Body of pancreas (tissue), 4 donors: ENCODE data around the gene KIAA0825. TPM values are rescaled to one million over a fixed set of nuclear protein-coding genes. Genes with fewer than 3 reads are reported as not detected.

Experiments used
- ATAC-seq: fragments of 150-250 bp; one replicate; pipeline ENCODE4 v1.9.1; 2016
- DNase-seq, 4 donors: peaks; one replicate each; pipeline ENCODE4 v3.0.0-alpha.2; 2019
- H3K27ac ChIP-seq, 4 donors: fragments of 200-600 bp; sonication (generic); 1 replicate in 3 of 4; 2 replicates in 1 of 4; pipeline versions ENCODE4 v1.5.1 to v1.6.1; 2016 to 2019; ENCODE audit warnings: mild to moderate bottlenecking in 1 of 4, mixed read lengths in 1 of 4, moderate library complexity in 1 of 4
- H3K27me3 ChIP-seq, 2 donors: fragments of 200-600 bp; sonication (generic); one replicate each; pipeline ENCODE4 v1.6.0; 2016; ENCODE audit warnings: mild to moderate bottlenecking in 1 of 2
- H3K36me3 ChIP-seq, 2 donors: fragments of 200-600 bp; sonication (generic); replicated peaks in 1 of 2; 2 replicates each; pipeline ENCODE4 v1.5.1; 2016; ENCODE audit warnings: low read depth in 2 of 2; ENCODE audit not compliant: insufficient read depth in 1 of 2
- H3K4me1 ChIP-seq: fragments of 200-600 bp; sonication (generic); one replicate; pipeline ENCODE4 v1.6.0; 2016
- H3K4me3 ChIP-seq, 2 donors: fragments of 200-600 bp; sonication (generic); 1 replicate in 1 of 2; 2 replicates in 1 of 2; pipeline ENCODE4 v1.5.1; 2016 to 2019
- H3K9me3 ChIP-seq, 3 donors: fragments of 200-600 bp; sonication (generic); 1 replicate in 2 of 3; 2 replicates in 1 of 3; pipeline ENCODE4 v1.5.1; 2016
- POLR2A ChIP-seq, 3 donors: fragments of 450-650 bp; IDR thresholded peaks; one replicate each; pipeline ENCODE4 v1.6.1; 2016; ENCODE audit warnings: antibody characterized with exemption in 3 of 3, mild to moderate bottlenecking in 2 of 3
- WGBS, 2 donors: methylation state at CpG; one replicate each; pipeline ENCODE4 v1.1.5; 2017; 5-methylcytosine and 5-hydroxymethylcytosine counted together
- intact Hi-C: fragments of 100-400 bp; cut with DNase I; formaldehyde crosslinking; loops from one replicate; pipeline ENCODE4 v1.15.1; 2023
- total RNA-seq, 2 donors: library from RNA; depleted of rRNA; stranded (reverse); fragments of >200 nt; gene quantifications; one replicate each; pipeline ENCODE4 v1.1.0, GENCODE V29; 2016
- TF ChIP-seq, protein P1 (sequence below), 7 experiments: fragments of 450-650 bp in 4 of 7; fragments of 200-600 bp in 3 of 7; sonication (generic) in 3 of 7; IDR thresholded peaks; one replicate each; pipeline ENCODE4 v1.5.1; 2016 to 2019; ENCODE audit warnings: antibody characterized with exemption in 7 of 7

The KIAA0825 gene
- total RNA-seq, 2 donors from 2014 or later: 5.7 to 6.6 TPM

GRCh38 chr5:94268226-94268625 lies 350.2 kb downstream of the KIAA0825 start:
- peaks cover 0 to 4% (median 0%) of the 10 kb centered on the region in 3 donors for H3K9me3 ChIP-seq
- WGBS, 2 donors: 79 to 99% methylated on average over 3 of the region's 3 CpGs
- no peak for TF ChIP-seq POLR2A (IDR thresholded peaks at IDR 0.05)
- TF ChIP-seq, protein P1, sequence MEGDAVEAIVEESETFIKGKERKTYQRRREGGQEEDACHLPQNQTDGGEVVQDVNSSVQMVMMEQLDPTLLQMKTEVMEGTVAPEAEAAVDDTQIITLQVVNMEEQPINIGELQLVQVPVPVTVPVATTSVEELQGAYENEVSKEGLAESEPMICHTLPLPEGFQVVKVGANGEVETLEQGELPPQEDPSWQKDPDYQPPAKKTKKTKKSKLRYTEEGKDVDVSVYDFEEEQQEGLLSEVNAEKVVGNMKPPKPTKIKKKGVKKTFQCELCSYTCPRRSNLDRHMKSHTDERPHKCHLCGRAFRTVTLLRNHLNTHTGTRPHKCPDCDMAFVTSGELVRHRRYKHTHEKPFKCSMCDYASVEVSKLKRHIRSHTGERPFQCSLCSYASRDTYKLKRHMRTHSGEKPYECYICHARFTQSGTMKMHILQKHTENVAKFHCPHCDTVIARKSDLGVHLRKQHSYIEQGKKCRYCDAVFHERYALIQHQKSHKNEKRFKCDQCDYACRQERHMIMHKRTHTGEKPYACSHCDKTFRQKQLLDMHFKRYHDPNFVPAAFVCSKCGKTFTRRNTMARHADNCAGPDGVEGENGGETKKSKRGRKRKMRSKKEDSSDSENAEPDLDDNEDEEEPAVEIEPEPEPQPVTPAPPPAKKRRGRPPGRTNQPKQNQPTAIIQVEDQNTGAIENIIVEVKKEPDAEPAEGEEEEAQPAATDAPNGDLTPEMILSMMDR (IDR thresholded peaks at IDR 0.05): no peak
- H3K27me3 ChIP-seq: no peaks in the 10 kb centered on the region
- H3K4me3 ChIP-seq: no peak overlapping the region
- H3K4me1 ChIP-seq: no peaks in the 10 kb centered on the region
- no peak overlapping the region for H3K27ac ChIP-seq
- no peak for ATAC-seq
- intact Hi-C loops: no loop called here
- no peaks in the 10 kb centered on the region for H3K36me3 ChIP-seq
- DNase-seq: no peak

GRCh38 chr5:94267350-94267899 lies 351.0 kb downstream of the KIAA0825 start:
- H3K4me1 ChIP-seq: no peaks in the 10 kb centered on the region
- DNase-seq (no peak), ATAC-seq (no peak)
- TF ChIP-seq, protein P1 (IDR thresholded peaks at IDR 0.05): no peak
- no peak for TF ChIP-seq POLR2A (IDR thresholded peaks at IDR 0.05)
- H3K27me3 ChIP-seq: no peaks in the 10 kb centered on the region
- no peaks in the 10 kb centered on the region for H3K36me3 ChIP-seq
- WGBS, 2 donors: 77 to 80% methylated on average over 4 of the region's 4 CpGs
- H3K27ac ChIP-seq: no peak overlapping the region
- H3K9me3 ChIP-seq: peaks cover 0 to 4% (median 0%) of the 10 kb centered on the region in 3 donors
- intact Hi-C loops: no loop called here
- no peak overlapping the region for H3K4me3 ChIP-seq

DNA sequence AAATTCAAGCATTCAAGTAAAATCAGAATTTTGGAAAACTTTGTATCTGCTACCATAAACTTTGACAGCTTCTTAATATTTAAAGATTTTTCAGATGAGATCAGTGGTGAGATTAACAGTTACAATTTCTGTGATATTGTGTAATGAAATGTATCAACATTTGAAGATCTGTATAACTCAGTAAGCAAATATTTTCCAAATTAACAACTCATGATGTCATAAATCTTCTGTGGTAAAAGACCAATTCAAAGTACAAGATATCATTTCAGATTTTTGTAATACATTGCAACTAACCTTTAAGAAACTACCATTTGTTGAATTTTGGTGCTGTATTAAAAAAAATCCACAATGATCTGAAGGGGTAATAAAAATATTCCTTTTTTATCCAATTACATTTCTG lies 352.2 kb downstream of the KIAA0825 start:
- intact Hi-C loops: no loop called here
- Histone ChIP-seq H3K27ac (no peak overlapping the region), H3K36me3 (no peaks in the 10 kb centered on the region), H3K4me3 (no peak overlapping the region), H3K4me1 (no peaks in the 10 kb centered on the region), H3K9me3 (peaks cover 0 to 4% (median 0%) of the 10 kb centered on the region in 3 donors), H3K27me3 (no peaks in the 10 kb centered on the region)
- ATAC-seq (no peak), DNase-seq (no peak)
- TF ChIP-seq, protein P1 (IDR thresholded peaks at IDR 0.05): no peak
- TF ChIP-seq POLR2A (IDR thresholded peaks at IDR 0.05): no peak

DNA sequence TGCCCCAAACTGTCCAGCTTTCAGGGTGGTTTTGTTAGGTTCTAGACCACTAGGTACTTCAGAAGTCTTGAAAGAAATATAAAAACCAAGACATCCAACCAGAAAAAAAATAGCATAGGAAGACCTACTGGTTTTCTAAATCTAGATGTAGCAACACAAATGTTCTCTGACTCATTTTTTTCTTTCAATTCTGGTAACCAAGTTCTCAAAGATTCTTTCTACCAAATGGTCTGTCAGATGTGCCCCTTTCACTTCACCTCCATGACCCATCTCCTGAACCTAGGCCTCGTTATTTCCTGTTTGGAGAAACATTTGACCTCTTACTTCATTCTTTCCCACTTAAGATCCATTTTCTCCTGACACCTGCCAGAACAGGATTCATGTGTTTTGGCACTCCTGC lies 355.3 kb downstream of the KIAA0825 start:
- WGBS, 2 donors: 50 to 53% methylated on average over 1 of the region's 1 CpG
- no peaks in the 10 kb centered on the region for H3K27me3 ChIP-seq
- no peaks in the 10 kb centered on the region for H3K36me3 ChIP-seq
- H3K9me3 ChIP-seq: no peaks in the 10 kb centered on the region
- no peak overlapping the region for H3K4me3 ChIP-seq
- no peak for TF ChIP-seq POLR2A (IDR thresholded peaks at IDR 0.05)
- TF ChIP-seq, protein P1 (IDR thresholded peaks at IDR 0.05): no peak
- DNase-seq (no peak), ATAC-seq (no peak)
- H3K4me1 ChIP-seq: no peaks in the 10 kb centered on the region
- intact Hi-C loops: no loop called here
- no peak overlapping the region for H3K27ac ChIP-seq

DNA sequence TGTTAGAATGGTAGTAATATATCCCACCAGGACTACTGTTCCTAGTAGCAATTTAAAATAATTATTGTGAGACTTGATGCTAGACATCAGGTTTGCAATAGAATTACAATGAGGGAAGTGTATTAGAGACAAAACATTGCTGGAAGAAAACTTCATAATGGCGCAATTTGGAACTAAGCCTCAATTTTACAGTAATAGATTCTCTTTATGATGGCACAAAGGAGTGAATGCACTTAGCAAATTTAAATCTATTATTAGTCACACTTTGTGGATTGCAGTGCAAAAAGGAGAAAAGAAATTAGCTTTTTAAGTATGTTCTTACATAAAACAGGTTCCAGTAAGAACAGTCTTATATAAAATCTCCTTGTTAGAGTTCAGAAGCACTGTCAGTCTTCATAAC lies 358.3 kb downstream of the KIAA0825 start:
- 95 to 98% methylated on average over 1 of the region's 1 CpG for WGBS, 2 donors
- H3K27ac ChIP-seq: no peak overlapping the region
- no peaks in the 10 kb centered on the region for H3K27me3 ChIP-seq
- no peaks in the 10 kb centered on the region for H3K36me3 ChIP-seq
- ATAC-seq (no peak), DNase-seq (no peak)
- no peaks in the 10 kb centered on the region for H3K9me3 ChIP-seq
- no peaks in the 10 kb centered on the region for H3K4me1 ChIP-seq
- intact Hi-C loops: no loop called here
- no peak overlapping the region for H3K4me3 ChIP-seq
- no peak for TF ChIP-seq POLR2A (IDR thresholded peaks at IDR 0.05)
